CD4-positive, alpha-beta memory T cell (primary cell): ENCODE data around the gene IL13RA1. TPM values are rescaled to one million over a fixed set of nuclear protein-coding genes. Genes with fewer than 3 reads are reported as not detected.

Experiments
- CTCF ChIA-PET: fragments of 350-600 bp; sonication (Branson Sonifier 250); formaldehyde crosslinking; loops from one replicate; lab custom pipeline; 2021; ENCODE audit warnings: inconsistent platforms; ENCODE audit not compliant: partially characterized antibody; lab: Charles Lee
- POLR2A ChIA-PET: fragments of 350-600 bp; sonication (Branson Sonifier 250); formaldehyde crosslinking; loops from one replicate; lab custom pipeline; 2021; ENCODE audit not compliant: partially characterized antibody; lab: Charles Lee
- DNase-seq, 5 donors: peaks; one replicate each; pipeline versions ENCODE4 v3.0.0 to v3.0.0-alpha.2; 2020 to 2022; ENCODE audit warnings: mixed read lengths in 1 of 5
- H3K27ac ChIP-seq: one replicate; pipeline ENCODE4 v1.7.0; 2013; ENCODE audit warnings: low read depth, low read length
- H3K27me3 ChIP-seq: 2 replicates; pipeline ENCODE4 v1.7.0; 2013; ENCODE audit warnings: mild to moderate bottlenecking, low read length, moderate library complexity; ENCODE audit not compliant: insufficient read depth
- H3K36me3 ChIP-seq: 2 replicates; pipeline ENCODE4 v1.7.0; 2013; ENCODE audit warnings: mild to moderate bottlenecking, low read length, moderate library complexity; ENCODE audit not compliant: insufficient read depth
- H3K4me1 ChIP-seq: 2 replicates; pipeline ENCODE4 v1.7.0; 2013; ENCODE audit warnings: mild to moderate bottlenecking, low read length, moderate library complexity; ENCODE audit not compliant: insufficient read depth
- H3K4me3 ChIP-seq, 2 donors: one replicate each; pipeline ENCODE4 v1.7.0; 2013; ENCODE audit warnings: low read length in 2 of 2, mild to moderate bottlenecking in 1 of 2
- H3K9me3 ChIP-seq, 2 donors: one replicate each; pipeline ENCODE4 v1.7.0; 2013; ENCODE audit warnings: low read length in 2 of 2, control low read depth in 1 of 2; ENCODE audit not compliant: control insufficient read depth in 1 of 2
- H3K27ac Mint-ChIP-seq, 7 donors: one replicate each; pipeline ENCODE4 v1.8.0; 2020 to 2021; ENCODE audit warnings: mixed read lengths in 7 of 7, mild to moderate bottlenecking in 6 of 7, inconsistent platforms in 3 of 7, moderate library complexity in 3 of 7
- H3K27me3 Mint-ChIP-seq, 2 donors: one replicate each; pipeline ENCODE4 v1.8.0; 2020 to 2021; ENCODE audit warnings: mixed read lengths in 2 of 2
- H3K36me3 Mint-ChIP-seq, 2 donors: one replicate each; pipeline ENCODE4 v1.8.0; 2020 to 2021; ENCODE audit warnings: mixed read lengths in 2 of 2, inconsistent platforms in 1 of 2, mild to moderate bottlenecking in 1 of 2
- H3K4me1 Mint-ChIP-seq, 4 donors: one replicate each; pipeline ENCODE4 v1.8.0; 2020 to 2021; ENCODE audit warnings: mixed read lengths in 4 of 4, mild to moderate bottlenecking in 1 of 4
- H3K4me3 Mint-ChIP-seq, 8 donors: one replicate each; pipeline ENCODE4 v1.8.0; 2020 to 2021; ENCODE audit warnings: mixed read lengths in 8 of 8, mild to moderate bottlenecking in 7 of 8, moderate library complexity in 6 of 8, inconsistent platforms in 3 of 8
- H3K9me3 Mint-ChIP-seq, 8 donors: one replicate each; pipeline ENCODE4 v1.8.0; 2020 to 2021; ENCODE audit warnings: mixed read lengths in 8 of 8, mild to moderate bottlenecking in 5 of 8, inconsistent platforms in 3 of 8, moderate library complexity in 1 of 8
- intact Hi-C: fragments of 100-400 bp; cut with micrococcal nuclease; formaldehyde crosslinking; loops from one replicate; pipeline ENCODE4 v1.15.1; 2023
- polyA plus RNA-seq, 2 donors: library from polyadenylated mRNA; unstranded; fragments of 300-500 nt; fragmentation: Illumina TruSeq; gene quantifications; one replicate each; pipeline ENCODE4 v1.2.3, GENCODE V29; 2021
- total RNA-seq, 2 experiments: library from RNA; stranded (reverse); gene quantifications; one replicate each; pipeline ENCODE4 v1.2.3, GENCODE V29; 2021

IL13RA1 gene
- total and polyA plus RNA-seq, 4 experiments from 2014 or later = 0.38 to 0.94 (median 0.79) TPM; not detected in 1

DNA sequence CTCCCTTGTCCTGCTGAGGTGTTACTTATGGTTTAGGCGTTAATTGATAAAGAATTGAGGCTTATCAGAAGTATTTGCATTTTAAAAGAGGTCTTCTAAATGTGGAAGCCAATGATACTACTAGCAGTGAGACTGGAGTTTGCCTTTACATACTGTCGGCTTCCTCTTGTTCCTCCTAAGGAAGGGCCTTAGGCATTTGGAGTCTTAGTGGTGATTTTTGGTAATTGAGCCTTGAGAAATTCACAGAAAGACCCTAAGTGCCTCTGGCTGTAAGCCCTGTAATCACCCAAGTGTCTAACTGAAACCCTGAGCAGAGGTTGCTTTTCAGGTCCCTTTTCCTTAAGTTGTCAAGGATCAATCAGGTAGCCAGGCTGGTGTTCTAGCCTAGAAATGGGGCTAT is 14.8 kb downstream of the IL13RA1 start:
- Mint-ChIP-seq H3K36me3 (peaks cover 0 to 4% of the 10 kb centered on the region in 2 donors), H3K27me3 (no peaks in the 10 kb centered on the region), H3K27ac (no peak overlapping the region), H3K4me3 (no peak overlapping the region), H3K4me1 (no peaks in the 10 kb centered on the region), H3K9me3 (peaks cover 0 to 12% (median 0%) of the 10 kb centered on the region in 8 donors)
- ChIA-PET CTCF (no interaction called here), POLR2A (no interaction called here)
- Histone ChIP-seq H3K27ac (no peak overlapping the region), H3K4me1 (no peaks in the 10 kb centered on the region), H3K4me3 (no peak overlapping the region), H3K36me3 (no peaks in the 10 kb centered on the region), H3K27me3 (no peaks in the 10 kb centered on the region), H3K9me3 (no peaks in the 10 kb centered on the region)
- DNase-seq = no peak
- intact Hi-C loops = no loop called here

DNA sequence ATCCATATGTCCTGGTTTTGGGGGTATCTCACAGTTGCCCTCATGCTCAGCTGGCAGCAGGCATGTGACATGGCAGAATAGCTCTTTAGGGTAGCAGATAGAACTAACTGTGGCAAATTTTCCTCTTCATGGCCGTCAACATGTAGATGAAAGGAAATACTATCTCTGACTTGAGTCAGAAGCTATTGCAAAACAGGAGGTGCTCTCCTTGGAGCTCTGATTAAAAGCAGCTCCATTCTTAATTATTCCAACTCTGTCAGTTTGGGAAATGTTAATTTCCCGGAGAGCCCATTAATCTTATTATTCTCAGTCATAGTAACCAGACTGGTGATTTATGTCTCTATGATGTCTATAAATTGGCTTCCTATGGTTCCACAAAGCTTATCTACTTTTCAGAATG is 18.2 kb downstream of the IL13RA1 start:
- Mint-ChIP-seq H3K27ac (no peak overlapping the region), H3K4me1 (no peaks in the 10 kb centered on the region), H3K9me3 (no peaks in the 10 kb centered on the region), H3K27me3 (no peaks in the 10 kb centered on the region), H3K36me3 (no peaks in the 10 kb centered on the region), H3K4me3 (no peak overlapping the region)
- Histone ChIP-seq H3K4me1 (no peaks in the 10 kb centered on the region), H3K9me3 (no peaks in the 10 kb centered on the region), H3K36me3 (no peaks in the 10 kb centered on the region), H3K27me3 (no peaks in the 10 kb centered on the region), H3K27ac (no peak overlapping the region), H3K4me3 (no peak overlapping the region)
- ChIA-PET POLR2A (no interaction called here), CTCF (interaction anchor here (0.7 kb wide), 1 partner anchor 11 kb away, joined by 3 read pairs; no protein-coding TSS in a partner anchor)
- intact Hi-C loops = no loop called here
- no peak for DNase-seq

DNA sequence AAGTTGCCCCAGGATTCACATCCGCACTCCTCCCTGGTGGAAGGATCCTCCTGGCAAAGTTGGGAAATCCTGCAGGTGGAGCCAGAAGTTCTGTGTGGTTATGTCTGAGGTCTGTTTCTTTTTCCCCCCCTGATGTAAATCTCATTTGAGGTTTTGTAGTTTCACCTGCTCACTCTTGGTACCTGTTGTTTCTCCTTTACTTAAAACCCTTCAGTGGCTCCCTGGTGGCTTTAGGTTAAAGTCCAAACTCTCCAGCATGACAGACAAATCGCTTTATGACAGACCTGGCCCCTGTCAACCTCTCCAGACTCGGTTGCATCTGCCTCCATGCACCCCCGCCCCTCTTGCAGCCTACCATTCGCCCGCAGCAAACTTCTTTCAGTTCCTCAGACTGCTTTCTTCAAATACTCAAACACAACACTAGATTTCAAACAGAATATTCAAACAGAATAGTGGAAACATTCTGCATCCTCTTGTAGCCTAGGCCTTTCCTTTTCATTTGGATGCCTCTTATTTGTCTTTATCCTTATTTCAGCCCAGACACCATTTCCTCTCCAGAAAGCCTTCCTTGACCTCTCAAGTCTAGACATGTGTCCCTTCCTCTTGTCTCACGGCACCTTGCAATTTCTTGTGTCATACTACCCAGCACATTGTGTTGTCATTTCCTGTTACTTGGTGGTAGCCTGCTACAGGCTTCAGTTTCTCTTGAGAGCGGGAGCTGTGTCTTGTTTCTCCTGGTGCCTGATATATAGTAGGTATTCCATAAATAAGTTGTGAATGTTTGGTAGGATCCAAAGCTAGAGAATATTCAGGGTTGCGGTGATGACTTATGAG is 24.8 kb downstream of the IL13RA1 start:
- no peaks in the 10 kb centered on the region for H3K9me3 Mint-ChIP-seq
- H3K27me3 Mint-ChIP-seq = peaks cover 8 to 11% of the 10 kb centered on the region in 2 donors
- no peak for DNase-seq
- Histone ChIP-seq H3K36me3 (no peaks in the 10 kb centered on the region), H3K9me3 (no peaks in the 10 kb centered on the region), H3K27ac (no peak overlapping the region), H3K27me3 (no peaks in the 10 kb centered on the region), H3K4me1 (no peaks in the 10 kb centered on the region), H3K4me3 (no peak overlapping the region)
- peaks cover 0 to 4% (median 0%) of the 10 kb centered on the region in 4 donors for H3K4me1 Mint-ChIP-seq
- H3K36me3 Mint-ChIP-seq = no peaks in the 10 kb centered on the region
- ChIA-PET CTCF (no interaction called here), POLR2A (no interaction called here)
- no peak overlapping the region for H3K27ac Mint-ChIP-seq
- intact Hi-C loops = no loop called here
- H3K4me3 Mint-ChIP-seq = no peak overlapping the region

DNA sequence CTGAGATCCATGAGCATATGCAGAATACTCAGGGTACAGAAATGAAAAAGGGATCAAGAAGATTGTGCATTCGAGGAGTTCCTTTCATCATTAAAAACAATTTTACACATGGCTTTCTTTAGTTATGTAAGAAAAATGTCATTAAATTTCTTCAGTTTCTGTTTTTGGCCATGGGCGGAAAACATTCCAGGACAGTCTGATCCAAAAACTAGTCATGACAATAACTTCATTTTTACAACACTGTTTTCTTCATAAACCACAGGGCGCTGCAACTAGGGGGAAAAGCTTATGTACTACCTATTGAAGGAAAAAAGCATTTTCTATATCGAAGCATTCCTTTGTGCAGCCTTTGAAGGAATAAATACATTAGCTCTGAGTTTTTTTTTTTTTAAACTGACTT is 28.2 kb downstream of the IL13RA1 start:
- H3K4me3 Mint-ChIP-seq = no peak overlapping the region
- H3K9me3 Mint-ChIP-seq = no peaks in the 10 kb centered on the region
- intact Hi-C loops = no loop called here
- H3K36me3 Mint-ChIP-seq = no peaks in the 10 kb centered on the region
- no peak for DNase-seq
- no peaks in the 10 kb centered on the region for H3K36me3 ChIP-seq
- CTCF ChIA-PET = no interaction called here
- H3K9me3 ChIP-seq = no peaks in the 10 kb centered on the region
- H3K4me1 ChIP-seq = no peaks in the 10 kb centered on the region
- H3K4me1 Mint-ChIP-seq = peaks cover 0 to 4% (median 0%) of the 10 kb centered on the region in 4 donors
- H3K27ac Mint-ChIP-seq = no peak overlapping the region
- POLR2A ChIA-PET = no interaction called here
- H3K27ac ChIP-seq = no peak overlapping the region
- H3K27me3 ChIP-seq = no peaks in the 10 kb centered on the region
- no peak overlapping the region for H3K4me3 ChIP-seq
- peaks cover 8 to 11% of the 10 kb centered on the region in 2 donors for H3K27me3 Mint-ChIP-seq

DNA sequence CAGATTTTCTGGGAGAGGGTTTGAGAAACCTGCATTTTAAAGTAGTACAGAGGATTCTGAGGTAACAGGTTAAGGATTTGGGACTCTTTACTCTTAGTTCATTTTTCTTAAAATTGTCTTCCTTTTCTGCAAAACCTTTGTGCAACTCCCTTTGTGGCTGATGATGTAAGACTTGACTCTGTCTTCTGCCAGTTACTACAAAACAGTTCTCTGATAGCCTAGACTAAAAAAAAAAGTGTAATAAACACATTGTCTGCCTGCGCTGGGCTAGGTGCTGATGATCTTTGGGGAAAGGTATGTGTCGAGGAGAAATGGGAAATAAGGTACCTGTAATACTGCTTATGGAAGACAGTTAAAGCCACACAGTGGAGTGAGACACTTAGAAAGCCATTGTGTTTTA is 28.7 kb downstream of the IL13RA1 start:
- Histone ChIP-seq H3K27me3 (no peaks in the 10 kb centered on the region), H3K27ac (no peak overlapping the region), H3K9me3 (no peaks in the 10 kb centered on the region), H3K36me3 (no peaks in the 10 kb centered on the region), H3K4me1 (no peaks in the 10 kb centered on the region), H3K4me3 (no peak overlapping the region)
- ChIA-PET CTCF (interaction anchor here (1.0 kb wide), 1 partner anchor 11 kb away, joined by 3 read pairs; no protein-coding TSS in a partner anchor), POLR2A (no interaction called here)
- H3K36me3 Mint-ChIP-seq = no peaks in the 10 kb centered on the region
- no peaks in the 10 kb centered on the region for H3K9me3 Mint-ChIP-seq
- H3K4me3 Mint-ChIP-seq = no peak overlapping the region
- no peak for DNase-seq
- intact Hi-C loops = no loop called here
- peaks cover 8 to 11% of the 10 kb centered on the region in 2 donors for H3K27me3 Mint-ChIP-seq
- H3K27ac Mint-ChIP-seq = no peak overlapping the region
- H3K4me1 Mint-ChIP-seq = peaks cover 0 to 4% (median 0%) of the 10 kb centered on the region in 4 donors

DNA sequence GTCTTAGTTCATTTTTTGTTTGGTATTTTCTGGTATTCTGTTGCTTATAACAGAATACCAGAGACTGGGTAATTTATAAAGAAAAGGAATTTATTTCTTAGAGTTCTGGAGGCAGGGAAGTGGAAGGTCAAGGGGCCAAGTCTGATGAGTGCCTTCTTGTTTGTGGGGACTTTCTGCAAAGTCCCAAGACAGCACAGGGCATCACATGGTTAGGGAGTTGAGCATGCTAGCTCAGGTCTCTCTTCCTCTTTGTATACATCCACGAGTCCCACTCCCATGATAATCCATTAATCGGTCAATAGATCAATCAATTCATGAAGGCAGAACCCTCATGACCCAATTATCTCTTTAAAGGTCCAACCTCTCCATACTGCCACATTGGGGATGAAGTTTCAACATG is 31.1 kb downstream of the IL13RA1 start:
- Histone ChIP-seq H3K4me3 (no peak overlapping the region), H3K27me3 (no peaks in the 10 kb centered on the region), H3K9me3 (no peaks in the 10 kb centered on the region), H3K4me1 (no peaks in the 10 kb centered on the region), H3K27ac (no peak overlapping the region), H3K36me3 (no peaks in the 10 kb centered on the region)
- ChIA-PET CTCF (no interaction called here), POLR2A (no interaction called here)
- H3K27me3 Mint-ChIP-seq = peaks cover 7 to 14% of the 10 kb centered on the region in 2 donors
- H3K4me1 Mint-ChIP-seq = no peaks in the 10 kb centered on the region
- H3K9me3 Mint-ChIP-seq = no peaks in the 10 kb centered on the region
- intact Hi-C loops = no loop called here
- no peak overlapping the region for H3K27ac Mint-ChIP-seq
- no peak overlapping the region for H3K4me3 Mint-ChIP-seq
- no peaks in the 10 kb centered on the region for H3K36me3 Mint-ChIP-seq
- no peak for DNase-seq

DNA sequence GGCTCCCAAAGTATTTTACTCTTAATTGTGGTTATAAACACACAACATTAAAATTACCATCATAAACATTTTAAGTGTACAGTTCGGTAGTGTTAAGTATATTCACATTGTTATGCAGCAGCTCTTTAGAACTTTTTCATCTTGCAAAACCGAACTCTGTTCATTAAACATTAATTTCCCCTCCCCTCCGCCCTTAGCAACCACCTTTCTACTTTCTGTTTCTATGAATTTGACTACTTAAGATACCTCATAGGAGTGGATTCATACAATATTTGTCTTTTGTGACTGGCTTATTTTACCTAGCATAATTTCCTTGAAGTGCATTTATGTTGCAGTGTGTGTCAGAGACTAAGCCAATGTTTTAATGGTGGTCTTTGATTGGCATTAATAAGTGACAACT is 32.6 kb downstream of the IL13RA1 start:
- H3K27me3 ChIP-seq = no peaks in the 10 kb centered on the region
- Mint-ChIP-seq H3K4me1 (no peaks in the 10 kb centered on the region), H3K27me3 (peaks cover 7 to 11% of the 10 kb centered on the region in 2 donors), H3K27ac (no peak overlapping the region), H3K36me3 (no peaks in the 10 kb centered on the region), H3K4me3 (no peak overlapping the region), H3K9me3 (no peaks in the 10 kb centered on the region)
- no peaks in the 10 kb centered on the region for H3K36me3 ChIP-seq
- no peak for DNase-seq
- no peaks in the 10 kb centered on the region for H3K9me3 ChIP-seq
- ChIA-PET CTCF (no interaction called here), POLR2A (no interaction called here)
- H3K27ac ChIP-seq = no peak overlapping the region
- intact Hi-C loops = no loop called here
- H3K4me1 ChIP-seq = no peaks in the 10 kb centered on the region
- H3K4me3 ChIP-seq = no peak overlapping the region
